DND-41 (cell line): ENCODE data around the gene VAV3.

Experiments used
- ATAC-seq: fragments of 200-7000 bp; cut with Tn5 transposase; 3 replicates; pipeline ENCODE4 v1.9.1; 2021; ENCODE audit warnings: low read depth; ENCODE audit not compliant: insufficient read depth
- DNase-seq: peaks from one replicate; pipeline ENCODE4 v3.0.0-alpha.2; 2020
- H2AFZ ChIP-seq: 2 replicates; pipeline ENCODE4 v1.6.0; 2012; ENCODE audit warnings: low read depth, low read length
- H3K27ac ChIP-seq: 2 replicates; pipeline ENCODE4 v1.5.1; 2012; ENCODE audit warnings: low read length, inconsistent platforms
- H3K27me3 ChIP-seq: fragments of 200-600 bp; sonication (generic); 2 replicates; pipeline ENCODE4 v1.6.0; 2012; ENCODE audit warnings: low read length, mild to moderate bottlenecking, inconsistent platforms; ENCODE audit not compliant: insufficient read depth, poor library complexity
- H3K36me3 ChIP-seq: 2 replicates; pipeline ENCODE4 v1.5.1; 2012; ENCODE audit warnings: low read length, inconsistent platforms; ENCODE audit not compliant: insufficient read depth
- H3K4me1 ChIP-seq: 2 replicates; pipeline ENCODE4 v1.5.1; 2012; ENCODE audit warnings: mild to moderate bottlenecking, low read length; ENCODE audit not compliant: insufficient read depth
- H3K4me2 ChIP-seq: 2 replicates; pipeline ENCODE4 v1.6.0; 2012; ENCODE audit warnings: mild to moderate bottlenecking, moderate library complexity, low read length, inconsistent platforms; ENCODE audit not compliant: insufficient read depth
- H3K4me3 ChIP-seq, 2 experiments: fragments of 200-600 bp in 1 of 2; shearing (Covaris generic) in 1 of 2; 2 replicates each; pipeline ENCODE4 v1.5.1; 2012 to 2016; ENCODE audit warnings: inconsistent platforms in 2 of 2, low read length in 2 of 2, mild to moderate bottlenecking in 2 of 2, low read depth in 1 of 2, moderate library complexity in 1 of 2
- H3K79me2 ChIP-seq: 2 replicates; pipeline ENCODE4 v1.6.0; 2012; ENCODE audit warnings: low read length, inconsistent platforms; ENCODE audit not compliant: insufficient read depth
- H3K9ac ChIP-seq: 2 replicates; pipeline ENCODE4 v1.6.0; 2012; ENCODE audit warnings: low read depth, mild to moderate bottlenecking, inconsistent platforms, low read length, moderate library complexity
- H3K9me3 ChIP-seq: 2 replicates; pipeline ENCODE4 v1.5.1; 2012; ENCODE audit warnings: low read length, moderate library complexity, mild to moderate bottlenecking, inconsistent platforms; ENCODE audit not compliant: insufficient read depth, severe bottlenecking
- H4K20me1 ChIP-seq: 2 replicates; pipeline ENCODE4 v1.6.0; 2012; ENCODE audit warnings: low read length; ENCODE audit not compliant: insufficient read depth
- CTCF ChIP-seq: IDR thresholded peaks from 2 replicates; pipeline ENCODE4 v1.5.1; 2012; ENCODE audit warnings: borderline replicate concordance, low read length, moderate library complexity, mild to moderate bottlenecking; ENCODE audit not compliant: poor library complexity, severe bottlenecking; ENCODE audit errors: extremely low read depth
- EZH2 ChIP-seq: IDR thresholded peaks from 3 replicates; pipeline ENCODE4 v1.6.1; 2012; ENCODE audit warnings: borderline replicate concordance, low read depth, mild to moderate bottlenecking, moderate library complexity, low read length, inconsistent platforms; ENCODE audit not compliant: severe bottlenecking

VAV3 gene

DNA sequence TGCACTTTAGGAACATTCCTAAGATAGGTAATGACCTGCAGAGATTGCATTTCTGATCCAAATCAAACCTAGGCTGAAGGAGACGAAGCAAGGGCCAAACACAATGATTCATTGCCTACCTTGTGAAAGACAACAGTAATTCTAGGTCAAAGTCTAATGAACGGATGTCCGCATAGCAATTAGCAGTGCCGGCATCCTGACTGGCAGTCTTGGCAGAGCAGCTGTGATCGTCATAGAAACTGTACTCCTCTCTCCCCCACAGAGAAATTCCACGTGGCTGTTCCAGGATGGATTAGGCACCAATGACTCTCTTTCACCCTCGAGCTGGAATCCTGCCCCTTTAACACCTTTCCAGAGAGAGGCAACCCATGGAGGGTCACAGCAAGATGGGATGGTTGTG, 28.9 kb upstream of the VAV3 start:
- no peaks in the 10 kb centered on the region for H3K9me3 ChIP-seq
- H3K9ac ChIP-seq, result no peak overlapping the region
- no peaks in the 10 kb centered on the region for H3K36me3 ChIP-seq
- no peaks in the 10 kb centered on the region for H3K79me2 ChIP-seq
- no peak overlapping the region for H3K27ac ChIP-seq
- H3K4me3 ChIP-seq, result no peak overlapping the region
- ATAC-seq, result no peak
- H3K27me3 ChIP-seq, result no peaks in the 10 kb centered on the region
- no peak for DNase-seq
- H2AFZ ChIP-seq, result no peak overlapping the region
- H3K4me2 ChIP-seq, result no peak overlapping the region
- no peaks in the 10 kb centered on the region for H4K20me1 ChIP-seq
- H3K4me1 ChIP-seq, result no peaks in the 10 kb centered on the region
- TF ChIP-seq CTCF, result no peak
- no peak for TF ChIP-seq EZH2

DNA sequence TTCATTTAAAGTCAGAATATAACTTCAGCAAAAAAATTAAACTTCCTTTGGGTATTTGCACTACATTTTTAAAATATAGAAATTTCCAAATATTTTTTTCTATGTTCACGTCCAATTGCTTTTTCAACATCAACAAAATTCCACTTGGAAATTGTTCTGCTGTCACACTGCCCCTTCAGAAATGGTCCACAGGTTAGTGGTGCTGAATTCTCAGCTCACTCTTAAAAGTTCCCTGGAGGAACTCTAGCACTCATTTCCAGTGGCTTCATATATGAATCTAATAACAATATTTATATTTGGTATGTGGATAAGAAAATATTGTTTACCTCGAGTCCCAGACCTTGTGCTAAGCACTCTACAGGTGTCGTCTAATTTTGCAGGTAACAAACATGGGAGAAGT, 27.4 kb upstream of the VAV3 start:
- Histone ChIP-seq H3K9ac (no peak overlapping the region), H3K4me1 (no peaks in the 10 kb centered on the region), H3K27ac (no peak overlapping the region), H3K4me2 (no peak overlapping the region), H3K36me3 (no peaks in the 10 kb centered on the region), H4K20me1 (no peaks in the 10 kb centered on the region), H3K4me3 (no peak overlapping the region), H3K9me3 (no peaks in the 10 kb centered on the region), H3K79me2 (no peaks in the 10 kb centered on the region), H3K27me3 (no peaks in the 10 kb centered on the region), H2AFZ (no peak overlapping the region)
- no peak for DNase-seq
- ATAC-seq, result no peak
- TF ChIP-seq EZH2 (no peak), CTCF (no peak)

DNA sequence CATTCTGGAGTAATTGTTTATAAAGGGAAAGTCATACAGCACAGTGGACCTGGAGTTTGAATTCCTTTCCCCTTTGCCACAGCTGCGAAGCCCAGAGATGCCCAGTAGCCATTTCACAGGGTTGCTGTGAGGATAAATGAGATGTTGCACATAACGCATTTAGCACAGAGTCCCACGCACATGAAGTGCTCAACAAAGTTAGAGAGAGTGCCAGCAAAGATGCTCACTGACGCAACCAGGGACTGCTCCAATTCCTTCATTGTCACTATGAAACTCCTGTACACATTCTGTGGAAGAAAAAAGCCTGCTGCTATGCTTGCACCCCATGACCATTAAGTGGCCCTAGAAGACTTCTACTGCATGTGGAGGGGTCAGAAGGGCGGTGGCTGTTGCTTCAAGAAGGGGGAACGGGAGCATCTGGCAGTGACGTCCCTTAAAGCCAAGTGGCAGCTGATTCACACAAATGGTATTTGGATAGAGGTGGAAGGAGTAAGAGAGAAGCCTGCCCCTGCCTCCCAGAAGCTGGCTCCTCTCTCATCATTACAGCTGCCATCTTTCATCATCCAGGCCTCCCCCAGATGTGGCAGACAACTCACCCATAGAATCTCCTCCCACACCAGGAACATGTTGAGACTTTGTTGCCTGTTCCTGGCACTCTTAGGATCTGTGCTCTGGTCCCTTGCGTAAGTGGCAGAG, 26.5 kb upstream of the VAV3 start:
- no peaks in the 10 kb centered on the region for H4K20me1 ChIP-seq
- no peak overlapping the region for H3K9ac ChIP-seq
- H3K9me3 ChIP-seq, result no peaks in the 10 kb centered on the region
- H3K4me1 ChIP-seq, result no peaks in the 10 kb centered on the region
- H3K79me2 ChIP-seq, result no peaks in the 10 kb centered on the region
- H3K27me3 ChIP-seq, result no peaks in the 10 kb centered on the region
- H3K27ac ChIP-seq, result no peak overlapping the region
- ATAC-seq (no peak; the same call in 2 of the 3 replicates), DNase-seq (no peak)
- no peak overlapping the region for H3K4me3 ChIP-seq
- no peak overlapping the region for H2AFZ ChIP-seq
- H3K36me3 ChIP-seq, result no peaks in the 10 kb centered on the region
- no peak for TF ChIP-seq CTCF
- no peak for TF ChIP-seq EZH2
- no peak overlapping the region for H3K4me2 ChIP-seq

GRCh38 chr1:107990606-107991005, 25.6 kb upstream of the VAV3 start:
- Histone ChIP-seq H3K4me3 (no peak overlapping the region), H3K79me2 (no peaks in the 10 kb centered on the region), H3K9me3 (no peaks in the 10 kb centered on the region), H2AFZ (0 out of 2 replicates have a peak overlapping the region, but pooled peaks have one; percentile 11), H3K36me3 (no peaks in the 10 kb centered on the region), H3K4me2 (no peak overlapping the region), H4K20me1 (no peaks in the 10 kb centered on the region), H3K9ac (no peak overlapping the region), H3K4me1 (no peaks in the 10 kb centered on the region), H3K27me3 (no peaks in the 10 kb centered on the region), H3K27ac (no peak overlapping the region)
- ATAC-seq (no peak), DNase-seq (no peak)
- TF ChIP-seq CTCF, result no peak
- no peak for TF ChIP-seq EZH2
